ENCODE measurements around the gene MCFD2.

DNA sequence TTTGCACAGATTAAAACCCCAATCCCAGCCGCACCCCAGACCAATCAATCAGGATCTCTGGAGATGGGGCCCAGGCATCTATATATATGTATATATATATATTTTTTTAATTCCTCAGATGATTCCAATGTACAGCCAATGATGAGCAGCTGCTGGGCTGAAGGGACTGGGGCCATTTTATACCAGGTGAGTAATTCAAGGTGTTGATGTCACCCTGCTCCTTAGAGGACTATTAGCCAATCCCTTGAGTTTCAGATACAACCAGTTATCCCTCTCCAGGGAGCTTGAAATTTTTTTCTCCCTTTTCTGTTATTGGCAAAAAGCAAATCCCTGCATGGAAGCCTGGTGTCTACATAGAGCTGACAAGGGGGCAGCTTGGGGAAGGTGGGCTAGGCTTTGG lies 59.8 kb downstream of the MCFD2 start:
- TF ChIP-seq, protein P1, sequence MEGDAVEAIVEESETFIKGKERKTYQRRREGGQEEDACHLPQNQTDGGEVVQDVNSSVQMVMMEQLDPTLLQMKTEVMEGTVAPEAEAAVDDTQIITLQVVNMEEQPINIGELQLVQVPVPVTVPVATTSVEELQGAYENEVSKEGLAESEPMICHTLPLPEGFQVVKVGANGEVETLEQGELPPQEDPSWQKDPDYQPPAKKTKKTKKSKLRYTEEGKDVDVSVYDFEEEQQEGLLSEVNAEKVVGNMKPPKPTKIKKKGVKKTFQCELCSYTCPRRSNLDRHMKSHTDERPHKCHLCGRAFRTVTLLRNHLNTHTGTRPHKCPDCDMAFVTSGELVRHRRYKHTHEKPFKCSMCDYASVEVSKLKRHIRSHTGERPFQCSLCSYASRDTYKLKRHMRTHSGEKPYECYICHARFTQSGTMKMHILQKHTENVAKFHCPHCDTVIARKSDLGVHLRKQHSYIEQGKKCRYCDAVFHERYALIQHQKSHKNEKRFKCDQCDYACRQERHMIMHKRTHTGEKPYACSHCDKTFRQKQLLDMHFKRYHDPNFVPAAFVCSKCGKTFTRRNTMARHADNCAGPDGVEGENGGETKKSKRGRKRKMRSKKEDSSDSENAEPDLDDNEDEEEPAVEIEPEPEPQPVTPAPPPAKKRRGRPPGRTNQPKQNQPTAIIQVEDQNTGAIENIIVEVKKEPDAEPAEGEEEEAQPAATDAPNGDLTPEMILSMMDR (conservative IDR thresholded peaks at IDR 0.05; ENCODE audit: low read length): no peak
- TF ChIP-seq EZH2phosphoT487 (IDR thresholded peaks at IDR 0.05; ENCODE audit: borderline replicate concordance, low read depth, low read length): no peak
